ENCODE data around the gene SLC35C1. TPM values are rescaled to one million over a fixed set of nuclear protein-coding genes. Genes with fewer than 3 reads are reported as not detected.

Gene SLC35C1
- total RNA-seq, 1 experiment from 2014 or later, result 18.1 TPM

GRCh38 chr11:45801723-45802315, 3.1 kb upstream of the SLC35C1 start:
- no peak for TF ChIP-seq CTCF (IDR thresholded peaks at IDR 0.05; ENCODE audit: unreplicated experiment)
- no peak overlapping the region for H3K4me3 Mint-ChIP-seq (ENCODE audit: low read depth, unreplicated experiment)
- H3K27ac Mint-ChIP-seq (ENCODE audit: unreplicated experiment), result no peak overlapping the region
- BruUV-seq (replicated peaks), result no TSS peak
- intact Hi-C loops (cut with micrococcal nuclease; ENCODE audit: unreplicated experiment), result no loop called here
- peaks cover 3% of the 10 kb centered on the region for H3K9me3 Mint-ChIP-seq (ENCODE audit: low read depth, unreplicated experiment)
- CTCF ChIA-PET, result interaction anchor here (0.7 to 1.2 kb wide), 2 partner anchors 11 to 30 kb away, joined by 3 to 4 read pairs; no protein-coding TSS in a partner anchor
- no peak for DNase-seq
- peaks cover 29% of the 10 kb centered on the region for H3K36me3 Mint-ChIP-seq (ENCODE audit: insufficient read depth, unreplicated experiment)
- H3K27me3 Mint-ChIP-seq (ENCODE audit: unreplicated experiment), result no peaks in the 10 kb centered on the region
- peaks cover 9% of the 10 kb centered on the region for H3K4me1 Mint-ChIP-seq (ENCODE audit: low read depth, unreplicated experiment)

DNA sequence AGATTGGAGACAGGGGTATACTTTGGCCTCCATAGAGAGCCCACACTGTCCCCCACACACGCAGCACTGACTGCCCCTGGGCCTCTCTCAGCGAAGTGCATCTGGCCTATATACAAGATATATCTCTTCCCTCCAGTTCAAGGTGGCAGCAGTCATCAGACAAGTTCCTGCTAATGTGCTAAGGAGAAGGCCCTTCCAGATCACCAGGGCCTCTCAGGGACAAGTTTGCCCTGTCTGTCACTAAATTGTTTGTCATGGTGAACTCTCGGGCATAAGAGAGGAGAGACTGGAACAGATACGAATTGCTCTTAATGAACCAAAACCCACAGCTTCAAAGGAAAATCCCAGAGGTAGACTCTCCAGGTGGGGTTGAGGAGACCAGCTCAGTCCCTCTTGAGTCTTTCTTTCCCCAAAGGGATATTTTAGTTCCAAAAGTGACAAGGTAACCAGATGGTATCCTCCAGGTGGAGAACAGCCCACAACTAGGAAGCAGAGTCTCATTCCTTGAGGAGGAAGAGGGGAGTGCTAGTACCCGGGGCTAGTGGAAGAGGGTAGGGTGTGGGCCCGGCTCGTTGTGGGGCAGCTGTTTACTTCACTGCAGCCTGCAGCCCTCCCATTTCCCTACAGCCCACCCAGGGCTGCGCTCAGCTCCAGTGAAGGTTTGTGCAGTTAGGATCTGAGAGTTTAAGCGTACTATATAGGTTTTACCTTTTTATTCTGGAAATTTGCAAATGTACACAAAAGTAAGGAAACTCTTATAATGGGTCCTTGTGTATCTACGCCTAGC, 2.2 kb upstream of the SLC35C1 start:
- no peak overlapping the region for H3K27ac Mint-ChIP-seq (ENCODE audit: unreplicated experiment)
- no peak for DNase-seq
- peaks cover 33% of the 10 kb centered on the region for H3K36me3 Mint-ChIP-seq (ENCODE audit: insufficient read depth, unreplicated experiment)
- intact Hi-C loops (cut with micrococcal nuclease; ENCODE audit: unreplicated experiment), result no loop called here
- H3K9me3 Mint-ChIP-seq (ENCODE audit: low read depth, unreplicated experiment), result peaks cover 3% of the 10 kb centered on the region
- H3K27me3 Mint-ChIP-seq (ENCODE audit: unreplicated experiment), result no peaks in the 10 kb centered on the region
- peaks cover 16% of the 10 kb centered on the region for H3K4me1 Mint-ChIP-seq (ENCODE audit: low read depth, unreplicated experiment)
- TF ChIP-seq CTCF (IDR thresholded peaks at IDR 0.05; ENCODE audit: unreplicated experiment), result no peak
- H3K4me3 Mint-ChIP-seq (ENCODE audit: low read depth, unreplicated experiment), result no peak overlapping the region
- CTCF ChIA-PET, result interaction anchor here (0.6 to 1.2 kb wide), 2 partner anchors 31 to 1401 kb away, joined by 4 to 9 read pairs; no protein-coding TSS in a partner anchor
- BruUV-seq (replicated peaks), result no TSS peak

DNA sequence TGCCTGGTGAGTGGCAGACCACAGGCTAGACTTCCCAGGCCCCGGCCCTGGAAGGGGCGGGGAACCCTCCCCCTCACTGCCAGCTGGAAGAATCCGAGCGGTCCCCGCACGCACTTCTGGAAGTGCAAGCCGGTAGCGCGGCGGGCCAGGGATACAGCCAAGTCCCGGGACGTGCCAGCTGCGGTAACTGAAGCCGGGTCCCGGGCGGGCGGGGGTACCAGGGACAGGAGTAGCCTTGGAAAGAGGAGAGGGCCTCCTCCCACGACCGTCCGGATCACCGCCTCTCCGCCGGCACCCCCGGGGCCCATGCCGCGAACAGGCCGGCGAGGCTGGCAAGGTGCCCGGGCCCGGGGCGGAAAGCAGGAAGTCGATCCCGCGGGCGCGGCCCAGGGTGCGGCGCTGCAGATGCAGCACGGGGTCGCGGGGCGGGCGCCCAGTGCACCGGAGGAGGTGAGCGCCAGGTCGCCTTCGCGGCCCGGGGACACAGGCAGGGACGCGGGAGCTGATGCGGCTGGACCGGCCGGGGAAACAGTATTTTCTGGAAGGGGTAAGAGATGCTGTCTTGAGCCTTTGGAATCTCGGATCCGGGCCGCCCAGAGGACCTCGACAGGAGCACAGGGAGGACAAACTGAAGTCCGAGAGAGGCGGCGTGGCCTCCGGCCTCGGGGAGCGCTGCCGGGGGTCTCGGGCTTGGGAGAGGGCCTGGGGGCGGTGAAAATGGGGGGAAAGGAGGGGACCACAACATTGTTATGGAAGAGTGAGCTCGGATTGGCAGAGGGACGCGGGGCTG, 783 bp upstream of the SLC35C1 start:
- peaks cover 3% of the 10 kb centered on the region for H3K9me3 Mint-ChIP-seq (ENCODE audit: low read depth, unreplicated experiment)
- peaks cover 16% of the 10 kb centered on the region for H3K4me1 Mint-ChIP-seq (ENCODE audit: low read depth, unreplicated experiment)
- no peak for TF ChIP-seq CTCF (IDR thresholded peaks at IDR 0.05; ENCODE audit: unreplicated experiment)
- H3K27me3 Mint-ChIP-seq (ENCODE audit: unreplicated experiment), result no peaks in the 10 kb centered on the region
- intact Hi-C loops (cut with micrococcal nuclease; ENCODE audit: unreplicated experiment), result no loop called here
- DNase-seq, result peak; percentile 90
- CTCF ChIA-PET, result interaction anchor here (2.2 kb wide), 1 partner anchor 32 kb away, joined by 7 read pairs; no protein-coding TSS in a partner anchor
- peak overlapping the region; percentile 84 for H3K27ac Mint-ChIP-seq (ENCODE audit: unreplicated experiment)
- H3K4me3 Mint-ChIP-seq (ENCODE audit: low read depth, unreplicated experiment), result peak overlapping the region; percentile 96
- no TSS peak for BruUV-seq (replicated peaks)
- H3K36me3 Mint-ChIP-seq (ENCODE audit: insufficient read depth, unreplicated experiment), result peaks cover 34% of the 10 kb centered on the region

- peak; percentile 27 for DNase-seq
- CTCF ChIA-PET, result interaction anchor here (0.6 to 2.2 kb wide), 3 partner anchors 34 to 38 kb away, joined by 3 to 7 read pairs (median 6); no protein-coding TSS in a partner anchor
- H3K27me3 Mint-ChIP-seq (ENCODE audit: unreplicated experiment), result no peaks in the 10 kb centered on the region
- peaks cover 3% of the 10 kb centered on the region for H3K9me3 Mint-ChIP-seq (ENCODE audit: low read depth, unreplicated experiment)
- peak overlapping the region; percentile 84 for H3K27ac Mint-ChIP-seq (ENCODE audit: unreplicated experiment)
- H3K4me1 Mint-ChIP-seq (ENCODE audit: low read depth, unreplicated experiment), result peaks cover 16% of the 10 kb centered on the region
- no peak for TF ChIP-seq CTCF (IDR thresholded peaks at IDR 0.05; ENCODE audit: unreplicated experiment)
- intact Hi-C loops (cut with micrococcal nuclease; ENCODE audit: unreplicated experiment), result loop anchor here (5.0 kb wide), 1 partner anchor 42 kb away; the partner anchor contains the start of gene CRY2
- peak overlapping the region; percentile 96 for H3K4me3 Mint-ChIP-seq (ENCODE audit: low read depth, unreplicated experiment)
- H3K36me3 Mint-ChIP-seq (ENCODE audit: insufficient read depth, unreplicated experiment), result peaks cover 40% of the 10 kb centered on the region
- no TSS peak for BruUV-seq (replicated peaks)
Measured at GRCh38 chr11:45805305-45806071, 539 bp downstream of the SLC35C1 start.

Measured in Calu3 (cell line).